Measurements from ENCODE around the gene MROH2B.

Gene MROH2B

GRCh38 chr5:41012318-41012717 lies 58.8 kb downstream of the MROH2B start:
- no peak for DNase-seq

GRCh38 chr5:41010572-41010971 lies 60.6 kb downstream of the MROH2B start:
- no peak for DNase-seq

- no peak for DNase-seq
These were observed 61.9 kb downstream of the MROH2B start for GRCh38 chr5:41009232-41009631.

GRCh38 chr5:41004931-41005330 lies 66.2 kb downstream of the MROH2B start:
- DNase-seq, result no peak

GRCh38 chr5:41003670-41004376 lies 67.3 kb downstream of the MROH2B start:
- no peak for DNase-seq

GRCh38 chr5:40999966-41000365 lies 71.2 kb downstream of the MROH2B start:
- no peak for DNase-seq

- no peak for DNase-seq
These were observed 72.0 kb downstream of the MROH2B start for GRCh38 chr5:40999142-40999541.

- DNase-seq, result no peak
These were observed 75.1 kb downstream of the MROH2B start for GRCh38 chr5:40995801-40996586.

GRCh38 chr5:40991981-40992559 lies 79.1 kb downstream of the MROH2B start:
- no peak for DNase-seq

- DNase-seq, result no peak
These were observed 79.8 kb downstream of the MROH2B start for GRCh38 chr5:40991168-40991980.

- DNase-seq, result no peak
These were observed 82.2 kb downstream of the MROH2B start for GRCh38 chr5:40988746-40989510.

GRCh38 chr5:40987349-40987748 lies 83.8 kb downstream of the MROH2B start:
- no peak for DNase-seq

GRCh38 chr5:40986666-40987065 lies 84.5 kb downstream of the MROH2B start:
- DNase-seq, result no peak

- DNase-seq, result no peak
These were observed 85.6 kb downstream of the MROH2B start for GRCh38 chr5:40985501-40985900.

GRCh38 chr5:40984884-40985283 lies 86.3 kb downstream of the MROH2B start:
- DNase-seq, result no peak

- no peak for DNase-seq
These were observed 87.4 kb downstream of the MROH2B start for GRCh38 chr5:40983781-40984180.

GRCh38 chr5:40981420-40981819 lies 89.7 kb downstream of the MROH2B start:
- no peak for DNase-seq

GRCh38 chr5:40976836-40977235 lies 94.3 kb downstream of the MROH2B start:
- no peak for DNase-seq

GRCh38 chr5:40976041-40976440 lies 95.1 kb downstream of the MROH2B start:
- DNase-seq, result no peak

GRCh38 chr5:40973364-40974004 lies 97.7 kb downstream of the MROH2B start:
- DNase-seq, result no peak

GRCh38 chr5:40972434-40972833 lies 98.7 kb downstream of the MROH2B start:
- no peak for DNase-seq

Data from NCI-H1048 (cell line).